Left lung (tissue), 10 donors: Measurements from ENCODE around the gene TMEM131. TPM values are rescaled to one million over a fixed set of nuclear protein-coding genes. Genes with fewer than 3 reads are reported as not detected.

Experiments used
- ATAC-seq: fragments of 200-7000 bp; cut with Tn5 transposase; one replicate; pipeline ENCODE4 v1.9.1; 2020; ENCODE audit warnings: moderate library complexity
- DNase-seq, 4 donors: peaks; one replicate each; pipeline ENCODE4 v3.0.0-alpha.2; 2013 to 2020
- H3K27ac ChIP-seq, 2 donors: fragments of 200-600 bp; sonication (generic) in 1 of 2; one replicate each; pipeline versions ENCODE4 v1.5.0 to v1.8.0; 2020 to 2021
- H3K27me3 ChIP-seq, 2 donors: fragments of 200-600 bp; sonication (generic) in 1 of 2; one replicate each; pipeline versions ENCODE4 v1.5.0 to v1.8.0; 2020 to 2021
- H3K36me3 ChIP-seq, 2 donors: fragments of 200-600 bp; sonication (generic) in 1 of 2; one replicate each; pipeline versions ENCODE4 v1.5.0 to v1.8.0; 2020 to 2021
- H3K4me1 ChIP-seq, 2 donors: fragments of 200-600 bp; one replicate each; pipeline ENCODE4 v1.8.0; 2021
- H3K4me3 ChIP-seq, 2 donors: fragments of 200-600 bp; sonication (generic) in 1 of 2; one replicate each; pipeline versions ENCODE4 v1.5.0 to v1.8.0; 2020 to 2021; ENCODE audit warnings: mild to moderate bottlenecking in 1 of 2
- H3K9me3 ChIP-seq, 2 donors: fragments of 200-600 bp; sonication (generic) in 1 of 2; one replicate each; pipeline versions ENCODE4 v1.5.0 to v1.8.0; 2020 to 2021
- CTCF ChIP-seq, 2 donors: fragments of 200-600 bp; sonication (generic) in 1 of 2; IDR thresholded peaks; one replicate each; pipeline versions ENCODE4 v1.5.0 to v1.8.0; 2021; ENCODE audit warnings: antibody characterized with exemption in 2 of 2
- intact Hi-C, 2 donors: fragments of 100-400 bp; cut with DNase I; formaldehyde crosslinking; loops; one replicate each; pipeline versions ENCODE4 v1.11.2 to v1.14.2; 2022
- polyA plus RNA-seq, 6 donors: library from polyadenylated mRNA; unstranded; fragments of 120-200 nt; gene quantifications; one replicate each; pipeline ENCODE4 v1.2.1, GENCODE V29; 2013; ENCODE audit not compliant: insufficient read length in 6 of 6
- total RNA-seq, 2 donors: library from RNA; stranded (reverse); fragmentation: NEBNext Ultra II Directional; extraction: Animal tissue kit (Norgen Biotek cat#: 25700); gene quantifications; one replicate each; pipeline ENCODE4 v1.2.1, GENCODE V29; 2021
- donor health status: DM: no; HTN: yes; CAD: no.
- donor health status: DM: no; HTN: no; CAD: no.

TMEM131 gene
- total and polyA plus RNA-seq, 8 donors, result 43.9 to 52.0 (median 47.8) TPM

- Histone ChIP-seq H3K4me1 (peaks cover 0 to 9% of the 10 kb centered on the region in 2 donors), H3K36me3 (no peaks in the 10 kb centered on the region), H3K4me3 (no peak overlapping the region), H3K9me3 (no peaks in the 10 kb centered on the region), H3K27ac (no peak overlapping the region), H3K27me3 (peaks cover 0 to 19% of the 10 kb centered on the region in 2 donors)
- intact Hi-C loops, result no loop called here
- no peak for DNase-seq
- no peak for ATAC-seq
- TF ChIP-seq CTCF (IDR thresholded peaks at IDR 0.05), result no peak
Observed at GRCh38 chr2:98032086-98032485, 36.3 kb upstream of the TMEM131 start.

GRCh38 chr2:98029718-98030222 is 34.0 kb upstream of the TMEM131 start:
- no peak for DNase-seq
- intact Hi-C loops, result no loop called here
- Histone ChIP-seq H3K9me3 (no peaks in the 10 kb centered on the region), H3K4me1 (peaks cover 0 to 16% of the 10 kb centered on the region in 2 donors), H3K27me3 (peaks cover 0 to 15% of the 10 kb centered on the region in 2 donors), H3K36me3 (no peaks in the 10 kb centered on the region), H3K27ac (no peak overlapping the region), H3K4me3 (no peak overlapping the region)
- ATAC-seq, result no peak
- TF ChIP-seq CTCF (IDR thresholded peaks at IDR 0.05), result no peak

- Histone ChIP-seq H3K4me1 (peaks cover 0 to 16% of the 10 kb centered on the region in 2 donors), H3K9me3 (no peaks in the 10 kb centered on the region), H3K27ac (no peak overlapping the region), H3K4me3 (no peak overlapping the region), H3K27me3 (peaks cover 0 to 15% of the 10 kb centered on the region in 2 donors), H3K36me3 (no peaks in the 10 kb centered on the region)
- DNase-seq (no peak), ATAC-seq (no peak)
- intact Hi-C loops, result no loop called here
- TF ChIP-seq CTCF (IDR thresholded peaks at IDR 0.05), result no peak
Observed at GRCh38 chr2:98028931-98029717, 33.4 kb upstream of the TMEM131 start.

GRCh38 chr2:98028101-98028561 is 32.4 kb upstream of the TMEM131 start:
- no peak for TF ChIP-seq CTCF (IDR thresholded peaks at IDR 0.05)
- Histone ChIP-seq H3K4me3 (no peak overlapping the region), H3K27me3 (peaks cover 0 to 15% of the 10 kb centered on the region in 2 donors), H3K27ac (no peak overlapping the region), H3K36me3 (no peaks in the 10 kb centered on the region), H3K9me3 (no peaks in the 10 kb centered on the region), H3K4me1 (peaks cover 0 to 16% of the 10 kb centered on the region in 2 donors)
- intact Hi-C loops, result no loop called here
- DNase-seq, result no peak
- ATAC-seq, result no peak

- Histone ChIP-seq H3K4me1 (peaks cover 0 to 16% of the 10 kb centered on the region in 2 donors), H3K4me3 (no peak overlapping the region), H3K9me3 (no peaks in the 10 kb centered on the region), H3K27me3 (peaks cover 0 to 14% of the 10 kb centered on the region in 2 donors), H3K27ac (no peak overlapping the region), H3K36me3 (no peaks in the 10 kb centered on the region)
- DNase-seq (no peak), ATAC-seq (no peak)
- intact Hi-C loops, result no loop called here
- TF ChIP-seq CTCF (IDR thresholded peaks at IDR 0.05), result no peak
Observed at GRCh38 chr2:98027538-98027937, 31.8 kb upstream of the TMEM131 start.
